NCI-H446 treated with DMSO at 0.1 percent for 48 hours (cell line): Measurements from ENCODE around the gene KRTAP10-3.

Experiments
- DNase-seq: peaks from one replicate; lab custom pipeline; 2025; lab: John Stamatoyannopoulos, UW

Gene KRTAP10-3

GRCh38 chr21:44548381-44548780 is 10.2 kb downstream of the KRTAP10-3 start:
- no peak for DNase-seq

GRCh38 chr21:44547656-44548331 is 10.8 kb downstream of the KRTAP10-3 start:
- DNase-seq, result no peak

GRCh38 chr21:44544566-44544965 is 14.0 kb downstream of the KRTAP10-3 start:
- DNase-seq, result no peak

GRCh38 chr21:44542716-44543115 is 15.9 kb downstream of the KRTAP10-3 start:
- no peak for DNase-seq

- DNase-seq, result no peak
Observed at GRCh38 chr21:44540741-44541288, 17.8 kb downstream of the KRTAP10-3 start.

- no peak for DNase-seq
Observed at GRCh38 chr21:44539991-44540666, 18.5 kb downstream of the KRTAP10-3 start, which contains the start of gene KRTAP10-1. Gene KRTAP10-1 (minus strand): TSS chr21:44540195. CDS start chr21:44540150, 45 bp downstream.

GRCh38 chr21:44539046-44539445 is 19.5 kb downstream of the KRTAP10-3 start:
- DNase-seq, result no peak

- no peak for DNase-seq
Observed at GRCh38 chr21:44537930-44538911, 20.4 kb downstream of the KRTAP10-3 start.

GRCh38 chr21:44535963-44536362 is 22.6 kb downstream of the KRTAP10-3 start:
- DNase-seq, result no peak

GRCh38 chr21:44534688-44535087 is 23.9 kb downstream of the KRTAP10-3 start:
- DNase-seq, result no peak

GRCh38 chr21:44533891-44534627 is 24.5 kb downstream of the KRTAP10-3 start:
- DNase-seq, result no peak

- no peak for DNase-seq
Observed at GRCh38 chr21:44533121-44533890, 25.3 kb downstream of the KRTAP10-3 start.

- DNase-seq, result no peak
Observed at GRCh38 chr21:44532712-44533111, 25.9 kb downstream of the KRTAP10-3 start.

GRCh38 chr21:44531606-44532564 is 26.7 kb downstream of the KRTAP10-3 start:
- DNase-seq, result no peak

GRCh38 chr21:44530903-44531605 is 27.5 kb downstream of the KRTAP10-3 start:
- no peak for DNase-seq

GRCh38 chr21:44530221-44530902 is 28.2 kb downstream of the KRTAP10-3 start:
- no peak for DNase-seq

- no peak for DNase-seq
Observed at GRCh38 chr21:44529503-44530125, 29.0 kb downstream of the KRTAP10-3 start.

GRCh38 chr21:44529011-44529421 is 29.6 kb downstream of the KRTAP10-3 start:
- DNase-seq, result no peak
